DND-41 (cell line): ENCODE measurements around the gene S100Z.

Source experiments
- ATAC-seq: fragments of 200-7000 bp; cut with Tn5 transposase; 3 replicates; pipeline ENCODE4 v1.9.1; 2021; ENCODE audit warnings: low read depth; ENCODE audit not compliant: insufficient read depth
- DNase-seq: peaks from one replicate; pipeline ENCODE4 v3.0.0-alpha.2; 2020
- H2AFZ ChIP-seq: 2 replicates; pipeline ENCODE4 v1.6.0; 2012; ENCODE audit warnings: low read depth, low read length
- H3K27ac ChIP-seq: 2 replicates; pipeline ENCODE4 v1.5.1; 2012; ENCODE audit warnings: low read length, inconsistent platforms
- H3K27me3 ChIP-seq: fragments of 200-600 bp; sonication (generic); 2 replicates; pipeline ENCODE4 v1.6.0; 2012; ENCODE audit warnings: low read length, mild to moderate bottlenecking, inconsistent platforms; ENCODE audit not compliant: insufficient read depth, poor library complexity
- H3K36me3 ChIP-seq: 2 replicates; pipeline ENCODE4 v1.5.1; 2012; ENCODE audit warnings: low read length, inconsistent platforms; ENCODE audit not compliant: insufficient read depth
- H3K4me1 ChIP-seq: 2 replicates; pipeline ENCODE4 v1.5.1; 2012; ENCODE audit warnings: mild to moderate bottlenecking, low read length; ENCODE audit not compliant: insufficient read depth
- H3K4me2 ChIP-seq: 2 replicates; pipeline ENCODE4 v1.6.0; 2012; ENCODE audit warnings: mild to moderate bottlenecking, moderate library complexity, low read length, inconsistent platforms; ENCODE audit not compliant: insufficient read depth
- H3K4me3 ChIP-seq, 2 experiments: fragments of 200-600 bp in 1 of 2; shearing (Covaris generic) in 1 of 2; 2 replicates each; pipeline ENCODE4 v1.5.1; 2012 to 2016; ENCODE audit warnings: inconsistent platforms in 2 of 2, low read length in 2 of 2, mild to moderate bottlenecking in 2 of 2, low read depth in 1 of 2, moderate library complexity in 1 of 2
- H3K79me2 ChIP-seq: 2 replicates; pipeline ENCODE4 v1.6.0; 2012; ENCODE audit warnings: low read length, inconsistent platforms; ENCODE audit not compliant: insufficient read depth
- H3K9ac ChIP-seq: 2 replicates; pipeline ENCODE4 v1.6.0; 2012; ENCODE audit warnings: low read depth, mild to moderate bottlenecking, inconsistent platforms, low read length, moderate library complexity
- H3K9me3 ChIP-seq: 2 replicates; pipeline ENCODE4 v1.5.1; 2012; ENCODE audit warnings: low read length, moderate library complexity, mild to moderate bottlenecking, inconsistent platforms; ENCODE audit not compliant: insufficient read depth, severe bottlenecking
- H4K20me1 ChIP-seq: 2 replicates; pipeline ENCODE4 v1.6.0; 2012; ENCODE audit warnings: low read length; ENCODE audit not compliant: insufficient read depth
- EZH2 ChIP-seq: IDR thresholded peaks from 3 replicates; pipeline ENCODE4 v1.6.1; 2012; ENCODE audit warnings: borderline replicate concordance, low read depth, mild to moderate bottlenecking, moderate library complexity, low read length, inconsistent platforms; ENCODE audit not compliant: severe bottlenecking
- TF ChIP-seq, protein P1 (sequence below): IDR thresholded peaks from 2 replicates; pipeline ENCODE4 v1.5.1; 2012; ENCODE audit warnings: borderline replicate concordance, low read length, moderate library complexity, mild to moderate bottlenecking; ENCODE audit not compliant: poor library complexity, severe bottlenecking; ENCODE audit errors: extremely low read depth

S100Z gene

DNA sequence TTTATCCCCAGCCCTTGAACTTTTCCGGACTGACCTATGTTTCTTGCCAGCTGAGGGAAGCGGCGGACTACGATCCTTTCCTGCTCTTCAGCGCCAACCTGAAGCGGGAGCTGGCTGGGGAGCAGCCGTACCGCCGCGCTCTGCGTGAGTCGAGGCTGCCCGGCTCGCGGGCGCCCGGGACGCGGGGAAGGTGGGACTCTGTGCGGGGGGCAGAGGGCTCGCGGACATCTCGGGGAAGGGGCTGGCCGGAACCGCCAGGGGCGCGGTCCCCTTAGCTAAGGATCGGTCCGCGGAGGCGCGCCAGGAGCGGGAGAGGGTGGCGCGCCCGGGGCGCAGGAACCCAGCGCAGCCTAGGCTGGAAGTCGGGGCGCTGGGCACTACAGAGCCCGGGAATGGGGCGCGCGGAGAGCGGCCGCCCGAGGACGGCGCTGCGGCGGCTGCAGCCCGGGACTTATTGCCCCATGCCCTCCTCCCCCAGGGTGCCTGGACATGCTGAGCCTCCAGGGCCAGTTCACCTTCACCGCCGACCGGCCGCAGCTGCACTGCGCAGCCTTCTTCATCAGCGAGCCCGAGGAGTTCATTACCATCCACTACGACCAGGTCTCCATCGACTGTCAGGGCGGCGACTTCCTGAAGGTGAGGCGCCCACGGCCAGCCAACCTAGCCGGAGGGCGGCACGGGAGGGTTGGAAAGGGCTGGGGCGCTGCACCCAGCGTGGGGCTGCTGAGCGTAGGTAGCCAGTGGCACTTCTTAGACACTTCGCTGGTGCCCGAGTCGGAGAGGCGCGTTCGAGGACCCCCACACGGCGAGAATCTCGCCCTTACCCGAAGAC lies 104.0 kb downstream of the S100Z start:
- no peaks in the 10 kb centered on the region for H3K4me1 ChIP-seq
- H3K4me2 ChIP-seq, result no peak overlapping the region
- no peaks in the 10 kb centered on the region for H3K36me3 ChIP-seq
- H4K20me1 ChIP-seq, result no peaks in the 10 kb centered on the region
- no peaks in the 10 kb centered on the region for H3K9me3 ChIP-seq
- H3K79me2 ChIP-seq, result no peaks in the 10 kb centered on the region
- no peak overlapping the region for H3K9ac ChIP-seq
- no peak for TF ChIP-seq EZH2
- TF ChIP-seq, protein P1, sequence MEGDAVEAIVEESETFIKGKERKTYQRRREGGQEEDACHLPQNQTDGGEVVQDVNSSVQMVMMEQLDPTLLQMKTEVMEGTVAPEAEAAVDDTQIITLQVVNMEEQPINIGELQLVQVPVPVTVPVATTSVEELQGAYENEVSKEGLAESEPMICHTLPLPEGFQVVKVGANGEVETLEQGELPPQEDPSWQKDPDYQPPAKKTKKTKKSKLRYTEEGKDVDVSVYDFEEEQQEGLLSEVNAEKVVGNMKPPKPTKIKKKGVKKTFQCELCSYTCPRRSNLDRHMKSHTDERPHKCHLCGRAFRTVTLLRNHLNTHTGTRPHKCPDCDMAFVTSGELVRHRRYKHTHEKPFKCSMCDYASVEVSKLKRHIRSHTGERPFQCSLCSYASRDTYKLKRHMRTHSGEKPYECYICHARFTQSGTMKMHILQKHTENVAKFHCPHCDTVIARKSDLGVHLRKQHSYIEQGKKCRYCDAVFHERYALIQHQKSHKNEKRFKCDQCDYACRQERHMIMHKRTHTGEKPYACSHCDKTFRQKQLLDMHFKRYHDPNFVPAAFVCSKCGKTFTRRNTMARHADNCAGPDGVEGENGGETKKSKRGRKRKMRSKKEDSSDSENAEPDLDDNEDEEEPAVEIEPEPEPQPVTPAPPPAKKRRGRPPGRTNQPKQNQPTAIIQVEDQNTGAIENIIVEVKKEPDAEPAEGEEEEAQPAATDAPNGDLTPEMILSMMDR, result no peak
- ATAC-seq (no peak), DNase-seq (no peak)
- no peak overlapping the region for H3K4me3 ChIP-seq
- H3K27me3 ChIP-seq, result no peaks in the 10 kb centered on the region
- H3K27ac ChIP-seq, result no peak overlapping the region
- no peak overlapping the region for H2AFZ ChIP-seq

DNA sequence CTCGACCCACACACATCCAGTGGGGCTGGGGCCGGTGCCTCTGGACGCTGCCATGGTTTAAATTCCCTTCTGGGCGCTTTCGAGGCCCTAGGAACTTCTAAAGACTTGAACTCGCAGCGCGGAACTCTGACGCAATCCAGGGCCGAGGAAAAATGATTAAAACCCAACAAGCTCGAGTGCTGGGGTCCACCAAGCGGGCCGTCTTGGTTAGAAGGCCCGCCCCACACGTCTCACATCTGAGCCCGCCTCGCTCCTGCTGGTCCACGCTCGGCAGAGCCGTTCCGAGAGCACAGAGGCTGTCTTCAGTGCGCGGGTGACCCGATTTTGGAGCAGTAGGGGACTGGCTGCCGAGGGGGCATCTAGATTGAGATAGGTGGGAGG lies 104.6 kb downstream of the S100Z start:
- ATAC-seq (no peak), DNase-seq (no peak)
- no peaks in the 10 kb centered on the region for H3K79me2 ChIP-seq
- H3K4me2 ChIP-seq, result no peak overlapping the region
- no peak for TF ChIP-seq EZH2
- TF ChIP-seq, protein P1, result no peak
- no peaks in the 10 kb centered on the region for H3K4me1 ChIP-seq
- no peak overlapping the region for H3K9ac ChIP-seq
- no peaks in the 10 kb centered on the region for H3K27me3 ChIP-seq
- H2AFZ ChIP-seq, result no peak overlapping the region
- no peak overlapping the region for H3K4me3 ChIP-seq
- H3K9me3 ChIP-seq, result no peaks in the 10 kb centered on the region
- no peaks in the 10 kb centered on the region for H4K20me1 ChIP-seq
- no peaks in the 10 kb centered on the region for H3K36me3 ChIP-seq
- H3K27ac ChIP-seq, result no peak overlapping the region

DNA sequence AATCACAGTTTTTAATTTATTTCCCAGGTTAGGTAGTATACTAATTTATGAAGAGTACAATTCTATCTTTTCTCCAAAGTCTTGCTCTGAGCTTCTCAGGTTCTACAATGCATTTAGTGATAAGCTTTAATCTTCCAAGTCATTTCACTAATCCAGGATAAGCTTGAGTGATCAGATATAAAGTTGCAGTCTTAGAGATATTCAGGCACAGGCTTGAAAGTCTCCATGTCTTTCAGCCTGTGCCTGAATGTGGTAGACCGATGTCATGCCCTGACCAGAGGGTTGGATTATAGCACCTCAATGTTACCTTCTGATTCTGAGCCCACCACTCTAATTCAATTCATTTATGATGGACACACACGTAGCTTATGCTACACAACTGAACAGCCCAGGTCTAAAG lies 106.2 kb downstream of the S100Z start:
- Histone ChIP-seq H3K4me2 (no peak overlapping the region), H3K27ac (no peak overlapping the region), H2AFZ (no peak overlapping the region), H3K9me3 (no peaks in the 10 kb centered on the region), H3K4me3 (no peak overlapping the region), H3K27me3 (peaks cover 3% of the 10 kb centered on the region), H3K4me1 (no peaks in the 10 kb centered on the region), H4K20me1 (no peaks in the 10 kb centered on the region), H3K79me2 (no peaks in the 10 kb centered on the region), H3K36me3 (no peaks in the 10 kb centered on the region), H3K9ac (no peak overlapping the region)
- TF ChIP-seq, protein P1, result no peak
- DNase-seq (no peak), ATAC-seq (no peak)
